ENCODE results near the gene NDST3. TPM values are rescaled to one million over a fixed set of nuclear protein-coding genes. Genes with fewer than 3 reads are reported as not detected.

The NDST3 gene
- total RNA-seq, 4 donors from 2014 or later, result 0.19 TPM; not detected in 3

- 74 to 85% methylated on average over 3 of the region's 4 CpGs for WGBS, 2 donors
- Histone ChIP-seq H3K4me3 (no peak overlapping the region), H3K27me3 (no peaks in the 10 kb centered on the region), H3K27ac (no peak overlapping the region), H3K36me3 (no peaks in the 10 kb centered on the region), H3K4me1 (no peaks in the 10 kb centered on the region), H3K9me3 (no peaks in the 10 kb centered on the region)
- intact Hi-C loops (cut with DNase I), result no loop called here
- no peak for DNase-seq
- no peak for TF ChIP-seq POLR2A (IDR thresholded peaks at IDR 0.05)
- no peak for TF ChIP-seq CTCF (IDR thresholded peaks at IDR 0.05)
Observed at GRCh38 chr4:118141240-118141639, 107.0 kb downstream of the NDST3 start.

GRCh38 chr4:118154649-118155048, 120.4 kb downstream of the NDST3 start:
- Histone ChIP-seq H3K27ac (no peak overlapping the region), H3K36me3 (no peaks in the 10 kb centered on the region), H3K4me3 (no peak overlapping the region), H3K9me3 (no peaks in the 10 kb centered on the region), H3K27me3 (no peaks in the 10 kb centered on the region), H3K4me1 (no peaks in the 10 kb centered on the region)
- intact Hi-C loops (cut with DNase I), result no loop called here
- 73 to 80% methylated on average over 5 of the region's 5 CpGs for WGBS, 2 donors
- DNase-seq, result no peak
- TF ChIP-seq POLR2A (IDR thresholded peaks at IDR 0.05) (no peak), CTCF (IDR thresholded peaks at IDR 0.05) (no peak)

GRCh38 chr4:118155516-118155915, 121.2 kb downstream of the NDST3 start:
- Histone ChIP-seq H3K36me3 (no peaks in the 10 kb centered on the region), H3K9me3 (no peaks in the 10 kb centered on the region), H3K4me1 (no peaks in the 10 kb centered on the region), H3K27me3 (no peaks in the 10 kb centered on the region), H3K4me3 (no peak overlapping the region), H3K27ac (no peak overlapping the region)
- DNase-seq, result no peak
- intact Hi-C loops (cut with DNase I), result no loop called here
- TF ChIP-seq POLR2A (IDR thresholded peaks at IDR 0.05) (no peak), CTCF (IDR thresholded peaks at IDR 0.05) (no peak)

- no peaks in the 10 kb centered on the region for H3K9me3 ChIP-seq
- intact Hi-C loops (cut with DNase I), result no loop called here
- no peaks in the 10 kb centered on the region for H3K27me3 ChIP-seq
- no peak for TF ChIP-seq POLR2A (IDR thresholded peaks at IDR 0.05)
- no peak for DNase-seq
- no peaks in the 10 kb centered on the region for H3K36me3 ChIP-seq
- no peaks in the 10 kb centered on the region for H3K4me1 ChIP-seq
- no peak overlapping the region for H3K4me3 ChIP-seq
- no peak overlapping the region for H3K27ac ChIP-seq
- WGBS, 2 donors, result 61 to 68% methylated on average over 2 of the region's 2 CpGs
Observed at GRCh38 chr4:118158763-118159375, 124.6 kb downstream of the NDST3 start.

GRCh38 chr4:118167306-118167705, 133.0 kb downstream of the NDST3 start:
- TF ChIP-seq POLR2A (IDR thresholded peaks at IDR 0.05) (no peak), CTCF (IDR thresholded peaks at IDR 0.05) (no peak)
- no peaks in the 10 kb centered on the region for H3K4me1 ChIP-seq
- peaks cover 0 to 6% (median 0%) of the 10 kb centered on the region in 3 donors for H3K9me3 ChIP-seq
- H3K4me3 ChIP-seq, result no peak overlapping the region
- 95 to 100% methylated on average over 1 of the region's 1 CpG for WGBS, 2 donors
- no peak for DNase-seq
- no peaks in the 10 kb centered on the region for H3K27me3 ChIP-seq
- H3K36me3 ChIP-seq, result no peaks in the 10 kb centered on the region
- intact Hi-C loops (cut with DNase I), result no loop called here
- H3K27ac ChIP-seq, result no peak overlapping the region

GRCh38 chr4:118171381-118171780, 137.1 kb downstream of the NDST3 start:
- no peak overlapping the region for H3K27ac ChIP-seq
- no peaks in the 10 kb centered on the region for H3K27me3 ChIP-seq
- 84 to 98% methylated on average over 4 of the region's 4 CpGs for WGBS, 2 donors
- DNase-seq, result no peak
- H3K36me3 ChIP-seq, result no peaks in the 10 kb centered on the region
- peaks cover 0 to 6% (median 0%) of the 10 kb centered on the region in 3 donors for H3K9me3 ChIP-seq
- no peak for TF ChIP-seq POLR2A (IDR thresholded peaks at IDR 0.05)
- no peak for TF ChIP-seq CTCF (IDR thresholded peaks at IDR 0.05)
- intact Hi-C loops (cut with DNase I), result no loop called here
- H3K4me1 ChIP-seq, result no peaks in the 10 kb centered on the region
- H3K4me3 ChIP-seq, result no peak overlapping the region
